Activated CD4-positive, alpha-beta memory T cell treated with anti-CD3 and anti-CD28 coated beads for 36 hours (primary cell): ENCODE measurements around the gene FGD2. TPM values are rescaled to one million over a fixed set of nuclear protein-coding genes. Genes with fewer than 3 reads are reported as not detected.

Experiments used
- CTCF ChIA-PET: fragments of 350-600 bp; sonication (Branson Sonifier 250); formaldehyde crosslinking; loops from one replicate; lab custom pipeline; 2021; ENCODE audit warnings: antibody characterized with exemption, inconsistent platforms; lab: Charles Lee
- POLR2A ChIA-PET: fragments of 350-600 bp; sonication (Branson Sonifier 250); formaldehyde crosslinking; loops from one replicate; lab custom pipeline; 2021; ENCODE audit warnings: antibody characterized with exemption; lab: Charles Lee
- DNase-seq: peaks from one replicate; pipeline ENCODE4 v3.0.0-alpha.2; 2020
- H3K27ac Mint-ChIP-seq: one replicate; pipeline ENCODE4 v1.8.0; 2021; ENCODE audit warnings: mixed read lengths
- H3K27me3 Mint-ChIP-seq: one replicate; pipeline ENCODE4 v1.8.0; 2021; ENCODE audit warnings: mixed read lengths
- H3K36me3 Mint-ChIP-seq: one replicate; pipeline ENCODE4 v1.8.0; 2021; ENCODE audit warnings: mixed read lengths
- H3K4me1 Mint-ChIP-seq: one replicate; pipeline ENCODE4 v1.8.0; 2021; ENCODE audit warnings: low read depth, mixed read lengths
- H3K4me3 Mint-ChIP-seq: one replicate; pipeline ENCODE4 v1.8.0; 2021; ENCODE audit warnings: mild to moderate bottlenecking, mixed read lengths
- H3K9me3 Mint-ChIP-seq: one replicate; pipeline ENCODE4 v1.8.0; 2021; ENCODE audit warnings: mixed read lengths
- intact Hi-C: fragments of 100-400 bp; cut with micrococcal nuclease; formaldehyde crosslinking; loops from one replicate; pipeline ENCODE4 v1.15.1; 2023
- total RNA-seq, 2 experiments: library from RNA; stranded (reverse); gene quantifications; one replicate each; pipeline ENCODE4 v1.2.3, GENCODE V29; 2021

FGD2 gene
- total RNA-seq, 2 experiments from 2014 or later, result 0.48 to 0.52 TPM

GRCh38 chr6:37004044-37004980, 1.1 kb upstream of the FGD2 start:
- H3K4me3 Mint-ChIP-seq, result no peak overlapping the region
- ChIA-PET POLR2A (interaction anchor here (0.9 kb wide), 1 partner anchor 18 kb away, joined by 4 read pairs; no protein-coding TSS in a partner anchor), CTCF (interaction anchor here (0.6 to 3.2 kb wide), 2 partner anchors 12 to 14 kb away, joined by 3 to 35 read pairs; no protein-coding TSS in a partner anchor)
- H3K27me3 Mint-ChIP-seq, result no peaks in the 10 kb centered on the region
- intact Hi-C loops, result no loop called here
- DNase-seq, result no peak
- H3K36me3 Mint-ChIP-seq, result no peaks in the 10 kb centered on the region
- H3K4me1 Mint-ChIP-seq, result peaks cover 17% of the 10 kb centered on the region
- H3K27ac Mint-ChIP-seq, result no peak overlapping the region
- no peaks in the 10 kb centered on the region for H3K9me3 Mint-ChIP-seq

DNA sequence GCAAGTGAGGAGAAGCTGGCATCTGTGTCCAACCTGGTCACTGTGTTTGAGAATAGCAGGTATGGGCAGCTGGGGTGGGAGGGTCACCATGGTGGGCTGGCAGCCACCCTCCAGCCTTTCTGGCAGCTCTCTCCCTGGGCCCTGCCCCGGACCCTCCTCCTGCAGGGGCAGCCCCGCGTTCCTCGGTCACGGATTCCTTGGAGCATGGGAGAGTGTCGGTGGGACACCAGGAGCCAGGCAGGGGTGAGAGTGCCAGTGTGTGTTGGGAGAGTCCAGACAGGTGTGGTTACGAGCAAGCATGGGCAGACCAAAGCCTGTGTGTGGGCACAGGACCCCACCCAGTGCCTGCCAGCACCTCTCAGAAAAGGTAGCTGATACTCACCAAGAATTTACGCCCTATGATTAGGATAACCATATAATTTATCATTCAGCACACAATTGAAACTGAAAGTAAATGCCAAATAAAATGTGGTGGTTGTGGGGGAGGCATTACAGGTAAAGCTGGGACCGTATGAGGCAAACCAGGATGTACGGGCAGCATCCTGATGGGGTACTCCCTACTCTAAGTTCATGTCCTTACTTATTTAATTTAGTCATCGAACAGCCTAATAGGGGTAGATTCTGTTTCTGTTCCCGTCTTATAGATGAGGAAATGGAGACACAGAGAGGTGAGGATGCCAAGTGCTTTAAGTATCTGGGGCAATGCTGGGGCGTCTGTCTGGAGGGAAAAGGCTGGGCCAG, 542 bp downstream of the FGD2 start:
- Mint-ChIP-seq H3K4me3 (no peak overlapping the region), H3K27me3 (no peaks in the 10 kb centered on the region), H3K27ac (no peak overlapping the region), H3K4me1 (peaks cover 17% of the 10 kb centered on the region), H3K36me3 (no peaks in the 10 kb centered on the region), H3K9me3 (no peaks in the 10 kb centered on the region)
- intact Hi-C loops, result no loop called here
- CTCF ChIA-PET, result interaction anchor here (1.0 to 3.2 kb wide), 7 partner anchors 10 to 238 kb away, joined by 3 to 35 read pairs (median 3); no protein-coding TSS in a partner anchor
- no peak for DNase-seq
- POLR2A ChIA-PET, result interaction anchor here (0.8 kb wide), 1 partner anchor 16 kb away, joined by 3 read pairs; no protein-coding TSS in a partner anchor

- Mint-ChIP-seq H3K36me3 (no peaks in the 10 kb centered on the region), H3K4me3 (no peak overlapping the region), H3K27ac (no peak overlapping the region), H3K9me3 (no peaks in the 10 kb centered on the region), H3K27me3 (no peaks in the 10 kb centered on the region), H3K4me1 (peaks cover 17% of the 10 kb centered on the region)
- intact Hi-C loops, result no loop called here
- ChIA-PET POLR2A (interaction anchor here (0.8 to 1.0 kb wide), 3 partner anchors 15 to 22 kb away, joined by 3 to 4 read pairs (median 3); partner anchors contain the start of gene MTCH1), CTCF (interaction anchor here (0.6 to 3.2 kb wide), 10 partner anchors 9 to 239 kb away, joined by 3 to 35 read pairs (median 3); no protein-coding TSS in a partner anchor)
- no peak for DNase-seq
Measured at GRCh38 chr6:37006793-37007339, 1.4 kb downstream of the FGD2 start.

- ChIA-PET CTCF (interaction anchor here (0.6 to 3.2 kb wide), 8 partner anchors 8 to 239 kb away, joined by 3 to 35 read pairs (median 3); no protein-coding TSS in a partner anchor), POLR2A (interaction anchor here (0.8 to 1.0 kb wide), 3 partner anchors 14 to 23 kb away, joined by 3 to 4 read pairs (median 3); partner anchors contain the start of gene MTCH1)
Measured at GRCh38 chr6:37007340-37008043, 2.0 kb downstream of the FGD2 start.

GRCh38 chr6:37008484-37009465, 3.3 kb downstream of the FGD2 start:
- Mint-ChIP-seq H3K27me3 (no peaks in the 10 kb centered on the region), H3K4me1 (peaks cover 17% of the 10 kb centered on the region), H3K36me3 (no peaks in the 10 kb centered on the region), H3K9me3 (no peaks in the 10 kb centered on the region), H3K27ac (no peak overlapping the region), H3K4me3 (no peak overlapping the region)
- intact Hi-C loops, result no loop called here
- CTCF ChIA-PET, result interaction anchor here (1.6 kb wide), 1 partner anchor 9 kb away, joined by 8 read pairs; no protein-coding TSS in a partner anchor
- no peak for DNase-seq
- POLR2A ChIA-PET, result no interaction called here

More at GRCh38 chr6:37007340-37008043, 2.0 kb downstream of the FGD2 start:
- H3K27me3 Mint-ChIP-seq, result no peaks in the 10 kb centered on the region
- H3K4me1 Mint-ChIP-seq, result peaks cover 17% of the 10 kb centered on the region
- no peak overlapping the region for H3K4me3 Mint-ChIP-seq
- no peaks in the 10 kb centered on the region for H3K9me3 Mint-ChIP-seq
- DNase-seq, result no peak
- no peak overlapping the region for H3K27ac Mint-ChIP-seq
- intact Hi-C loops, result no loop called here
- H3K36me3 Mint-ChIP-seq, result no peaks in the 10 kb centered on the region

GRCh38 chr6:37010402-37010892, 5.0 kb downstream of the FGD2 start:
- POLR2A ChIA-PET, result no interaction called here
- CTCF ChIA-PET, result interaction anchor here (0.6 to 1.2 kb wide), 2 partner anchors 49 to 125 kb away, joined by 3 read pairs; no protein-coding TSS in a partner anchor
- no peak overlapping the region for H3K4me3 Mint-ChIP-seq
- peaks cover 17% of the 10 kb centered on the region for H3K4me1 Mint-ChIP-seq
- H3K9me3 Mint-ChIP-seq, result no peaks in the 10 kb centered on the region
- H3K36me3 Mint-ChIP-seq, result no peaks in the 10 kb centered on the region
- intact Hi-C loops, result no loop called here
- no peak overlapping the region for H3K27ac Mint-ChIP-seq
- H3K27me3 Mint-ChIP-seq, result no peaks in the 10 kb centered on the region
- no peak for DNase-seq

DNA sequence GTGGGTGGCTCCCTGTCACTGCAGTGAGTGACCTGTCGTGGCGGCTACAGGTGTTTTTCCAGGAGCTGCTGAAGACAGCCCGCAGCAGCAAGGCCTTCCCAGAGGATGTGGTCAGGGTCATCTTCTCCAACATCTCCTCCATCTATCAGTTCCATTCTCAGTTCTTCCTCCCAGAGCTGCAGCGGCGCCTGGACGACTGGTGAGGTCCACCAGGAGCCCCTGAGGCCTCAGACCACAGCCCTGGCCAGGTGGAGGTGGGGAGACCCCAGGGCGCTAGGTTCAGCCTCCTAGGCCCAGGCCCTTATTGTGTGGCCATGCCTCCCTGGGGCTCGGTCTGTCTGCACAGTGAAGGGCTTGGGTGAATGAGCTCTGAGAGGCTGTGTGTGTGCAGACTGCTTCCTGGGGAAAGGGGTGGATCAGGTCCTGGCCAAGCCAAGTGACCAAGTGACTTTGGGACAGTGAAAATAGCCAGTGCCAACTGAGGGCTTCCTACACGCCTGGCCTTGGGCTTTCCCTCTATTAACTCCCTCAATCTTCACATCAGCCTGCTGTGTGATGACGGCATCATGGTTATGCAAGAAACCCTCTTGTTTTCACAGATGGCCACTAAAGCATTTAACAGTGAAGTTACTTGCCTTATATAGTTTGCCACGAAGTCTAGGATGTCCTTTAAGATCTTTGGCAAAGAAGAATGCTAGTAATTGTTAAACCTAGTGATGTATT, 6.4 kb downstream of the FGD2 start:
- CTCF ChIA-PET, result interaction anchor here (0.6 to 1.3 kb wide), 2 partner anchors 117 to 199 kb away, joined by 3 read pairs; no protein-coding TSS in a partner anchor
- Mint-ChIP-seq H3K4me1 (peaks cover 7% of the 10 kb centered on the region), H3K27me3 (no peaks in the 10 kb centered on the region), H3K9me3 (no peaks in the 10 kb centered on the region), H3K27ac (no peak overlapping the region), H3K36me3 (no peaks in the 10 kb centered on the region), H3K4me3 (no peak overlapping the region)
- intact Hi-C loops, result no loop called here
- DNase-seq, result no peak
- POLR2A ChIA-PET, result no interaction called here

DNA sequence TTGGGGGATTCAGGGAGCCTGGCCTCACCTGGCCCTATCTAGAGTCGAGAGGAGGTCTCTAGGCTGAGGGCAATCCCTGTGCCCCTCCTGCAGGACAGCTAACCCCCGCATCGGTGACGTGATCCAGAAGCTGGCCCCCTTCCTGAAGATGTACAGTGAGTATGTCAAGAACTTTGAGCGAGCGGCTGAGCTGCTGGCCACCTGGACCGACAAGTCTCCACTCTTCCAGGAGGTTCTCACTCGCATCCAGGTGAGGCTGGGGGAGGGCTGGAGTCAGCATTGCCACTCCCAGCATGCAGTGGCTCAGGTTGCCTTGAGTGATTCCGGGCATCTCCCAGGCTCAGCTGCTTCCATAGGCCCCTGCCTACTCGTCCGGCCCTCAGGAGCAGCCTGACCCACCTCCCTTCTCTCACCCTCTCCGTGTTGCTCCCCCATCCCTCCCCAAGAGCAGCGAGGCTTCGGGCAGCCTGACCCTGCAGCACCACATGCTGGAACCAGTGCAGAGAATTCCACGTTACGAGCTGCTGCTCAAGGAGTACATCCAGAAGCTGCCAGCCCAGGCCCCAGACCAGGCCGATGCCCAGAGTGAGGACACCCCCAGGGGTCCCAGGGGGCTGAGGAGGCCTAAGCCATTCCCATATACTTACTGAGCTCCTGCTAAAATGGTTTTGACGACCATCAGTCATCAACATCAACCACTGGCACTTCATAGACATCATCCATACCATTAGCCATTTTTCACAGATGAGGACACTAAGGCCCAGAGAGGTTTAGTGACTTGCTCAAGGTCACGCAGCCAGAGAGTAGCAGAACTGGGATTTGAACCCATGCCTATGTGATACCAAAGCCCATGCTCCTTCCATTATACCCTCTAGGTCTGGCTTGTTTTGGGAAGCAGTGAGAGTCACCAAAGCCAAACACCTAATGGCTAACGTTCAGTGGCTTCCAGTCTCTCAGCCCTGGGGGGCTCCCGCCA, 8.3 kb downstream of the FGD2 start:
- Mint-ChIP-seq H3K27me3 (no peaks in the 10 kb centered on the region), H3K4me1 (peaks cover 11% of the 10 kb centered on the region), H3K4me3 (no peak overlapping the region), H3K36me3 (no peaks in the 10 kb centered on the region), H3K27ac (no peak overlapping the region), H3K9me3 (no peaks in the 10 kb centered on the region)
- POLR2A ChIA-PET, result no interaction called here
- CTCF ChIA-PET, result interaction anchor here (0.5 to 22.4 kb wide), 4 partner anchors 8 to 678 kb away, joined by 3 to 850 read pairs (median 4); no protein-coding TSS in a partner anchor
- intact Hi-C loops, result no loop called here
- DNase-seq, result no peak

DNA sequence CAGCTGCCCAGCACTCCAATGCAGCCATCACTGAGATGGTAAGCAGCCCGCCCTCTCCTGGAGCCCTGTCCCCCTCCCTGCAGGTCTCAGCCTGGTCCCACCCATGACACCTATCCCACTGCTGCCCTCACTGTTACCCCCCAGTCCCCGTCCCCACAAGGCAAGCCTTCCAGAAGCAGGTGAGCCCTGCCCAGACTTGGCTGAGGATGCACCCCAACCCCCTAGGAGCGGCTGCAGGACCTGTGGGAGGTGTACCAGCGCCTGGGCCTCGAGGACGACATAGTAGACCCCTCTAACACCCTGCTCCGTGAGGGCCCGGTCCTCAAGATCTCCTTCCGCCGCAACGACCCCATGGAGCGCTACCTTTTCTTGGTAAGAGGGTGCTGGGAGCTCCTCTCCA, 9.2 kb downstream of the FGD2 start:
- intact Hi-C loops, result no loop called here
- Mint-ChIP-seq H3K4me1 (peaks cover 18% of the 10 kb centered on the region), H3K4me3 (no peak overlapping the region), H3K27me3 (no peaks in the 10 kb centered on the region), H3K9me3 (no peaks in the 10 kb centered on the region), H3K36me3 (no peaks in the 10 kb centered on the region), H3K27ac (no peak overlapping the region)
- ChIA-PET CTCF (interaction anchor here (22.4 kb wide), 1 partner anchor 191 kb away, joined by 850 read pairs; no protein-coding TSS in a partner anchor), POLR2A (no interaction called here)
- DNase-seq, result no peak
